ENCODE measurements around the gene UQCRHL.
A peak's percentile ranks its signal among the peaks of the same experiment; 100 is the strongest.
"Not testable (repeated sequence)": the region's sequence is repeated elsewhere in the genome, so short reads cannot be mapped to it uniquely, and the experiment has no call there.

Gene UQCRHL

DNA sequence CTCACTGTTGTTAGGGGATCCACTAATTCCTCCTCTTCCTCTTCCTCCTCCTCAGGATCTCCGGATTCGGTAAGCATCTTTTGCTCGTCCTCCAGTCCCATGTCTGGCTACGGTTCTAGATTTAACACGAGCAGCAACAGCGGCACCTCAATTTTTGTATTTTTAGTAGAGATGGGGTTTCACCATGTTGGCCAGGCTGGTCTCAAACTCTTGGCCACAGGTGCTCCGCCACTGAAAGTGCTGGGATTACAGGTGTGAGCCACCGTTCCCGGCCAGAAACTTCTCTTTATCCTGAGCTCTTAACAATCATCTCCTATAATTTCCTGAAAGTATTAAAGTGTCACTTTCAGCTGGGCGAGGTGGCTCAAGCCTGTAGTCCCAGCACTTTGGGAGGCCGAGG, at the start of gene UQCRHL:
TSS of gene UQCRHL (minus strand) at position 101 of the 400 bp plus-strand sequence. CDS start at position 101, 0 bp downstream.
- not testable (repeated sequence) for DNase-seq

DNA sequence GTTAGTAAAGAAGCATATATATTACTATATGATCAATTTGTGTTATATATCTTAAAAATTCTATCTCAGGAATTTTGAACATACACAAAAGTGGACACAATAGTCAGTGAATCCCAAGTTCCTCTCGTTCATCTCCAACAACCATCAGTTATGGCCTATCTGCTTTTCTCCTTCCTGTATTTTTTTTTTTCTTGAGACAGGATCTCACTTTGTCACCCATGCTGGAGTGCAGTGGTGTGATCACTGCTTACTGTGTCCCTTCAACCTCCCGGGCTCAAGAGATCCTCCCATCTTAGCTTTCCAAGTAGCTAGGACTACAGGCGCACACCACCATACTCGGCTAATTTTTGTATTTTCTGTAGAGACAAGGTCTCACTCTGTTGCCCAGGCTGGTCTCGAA, 49.4 kb upstream of the UQCRHL start:
- no peak for DNase-seq

DNA sequence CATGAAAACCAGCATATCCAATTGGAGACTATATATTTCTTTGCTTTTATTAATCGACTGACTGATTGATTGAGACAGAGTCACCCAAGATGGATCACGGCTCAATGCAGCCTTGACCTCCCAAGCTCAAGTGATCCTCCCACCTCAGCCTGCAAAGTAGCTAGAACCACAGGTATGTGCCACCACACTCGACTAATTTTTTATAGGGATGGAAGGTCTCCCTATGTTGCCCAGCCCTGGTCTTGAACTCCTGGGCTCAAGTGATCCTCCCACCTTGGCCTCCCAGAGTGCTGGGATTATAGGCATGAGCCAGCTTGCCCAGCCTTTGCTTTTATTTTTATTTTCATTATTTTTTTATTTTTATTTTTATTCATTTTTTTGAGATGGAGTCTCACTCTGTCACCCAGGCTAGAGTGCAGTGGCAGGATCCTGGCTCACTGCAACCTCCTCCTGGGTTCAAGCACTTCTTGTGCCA, 45.4 kb upstream of the UQCRHL start:
- DNase-seq = no peak

DNA sequence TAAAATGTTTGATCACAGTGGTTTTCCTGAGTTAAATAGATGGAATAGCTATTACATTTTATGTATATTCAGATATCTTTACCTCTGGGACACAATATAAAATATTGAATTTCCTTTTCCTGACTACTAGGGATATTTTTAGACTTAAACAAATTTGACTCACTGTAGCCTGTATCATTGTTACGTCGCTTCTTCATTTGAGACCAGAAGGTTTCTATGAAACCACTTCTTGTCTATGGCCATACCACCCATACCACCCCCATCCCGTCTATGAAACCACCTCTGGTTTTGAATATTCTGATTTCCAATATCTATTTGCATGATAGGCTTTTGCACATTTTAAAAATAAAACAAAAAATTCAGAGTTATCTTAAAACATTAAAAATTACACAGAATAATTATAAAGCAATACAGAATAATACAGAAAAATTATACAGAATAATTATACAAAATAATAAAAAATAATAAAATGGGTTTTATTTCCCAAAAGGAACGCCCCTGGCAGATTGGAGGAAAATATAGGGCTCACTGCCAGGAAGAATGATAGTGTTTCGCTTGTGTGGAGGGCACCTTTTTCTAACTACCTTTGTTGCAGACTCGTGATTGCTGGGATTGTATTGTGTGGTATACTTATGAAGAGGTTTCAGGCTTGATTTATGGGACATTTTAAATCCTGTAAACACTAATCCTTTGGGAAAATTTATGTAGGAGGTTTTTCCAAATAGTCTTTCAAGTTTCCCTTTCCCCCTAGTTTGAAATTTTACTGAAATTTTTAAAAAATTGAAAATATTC, 44.8 kb upstream of the UQCRHL start:
- no peak for DNase-seq

DNA sequence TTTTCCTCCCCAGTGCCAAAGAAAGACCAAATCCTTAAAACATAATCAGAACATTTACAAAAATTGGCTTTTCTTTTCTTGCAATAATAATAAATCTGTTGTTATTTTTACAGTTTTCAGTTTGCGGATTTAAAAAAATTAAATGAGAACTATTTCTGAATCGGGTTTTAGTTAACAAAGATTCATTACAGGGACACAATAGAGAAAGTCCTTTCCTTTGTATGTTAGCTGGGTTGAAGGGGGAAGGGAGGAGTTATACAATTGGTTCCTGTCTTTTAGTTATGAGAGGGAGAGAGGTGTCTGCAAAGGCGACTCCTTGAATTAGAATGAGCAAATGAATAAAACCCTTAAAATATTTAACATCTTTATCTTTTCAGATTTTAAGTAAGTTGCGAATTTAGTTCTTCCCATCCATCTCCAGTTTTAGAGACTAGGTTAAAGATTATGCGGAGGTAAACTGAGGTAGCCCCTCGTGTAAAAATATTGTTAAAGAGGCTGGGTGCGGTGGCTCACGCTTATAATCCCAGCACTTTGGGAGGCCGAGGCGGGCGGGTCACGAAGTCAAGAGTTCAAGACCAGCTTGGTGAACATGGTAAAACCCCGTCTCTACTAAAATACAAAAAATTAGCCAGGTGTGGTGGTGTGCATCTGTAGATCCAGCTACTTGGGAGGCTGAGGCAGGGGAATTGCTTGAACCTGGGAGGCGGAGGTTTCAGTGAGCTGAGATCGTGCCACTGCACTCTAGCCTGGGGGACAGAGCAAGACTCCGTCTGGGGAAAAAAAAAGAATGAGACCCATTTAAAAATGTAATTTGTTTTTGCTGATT, 44.0 kb upstream of the UQCRHL start:
- no peak for DNase-seq

DNA sequence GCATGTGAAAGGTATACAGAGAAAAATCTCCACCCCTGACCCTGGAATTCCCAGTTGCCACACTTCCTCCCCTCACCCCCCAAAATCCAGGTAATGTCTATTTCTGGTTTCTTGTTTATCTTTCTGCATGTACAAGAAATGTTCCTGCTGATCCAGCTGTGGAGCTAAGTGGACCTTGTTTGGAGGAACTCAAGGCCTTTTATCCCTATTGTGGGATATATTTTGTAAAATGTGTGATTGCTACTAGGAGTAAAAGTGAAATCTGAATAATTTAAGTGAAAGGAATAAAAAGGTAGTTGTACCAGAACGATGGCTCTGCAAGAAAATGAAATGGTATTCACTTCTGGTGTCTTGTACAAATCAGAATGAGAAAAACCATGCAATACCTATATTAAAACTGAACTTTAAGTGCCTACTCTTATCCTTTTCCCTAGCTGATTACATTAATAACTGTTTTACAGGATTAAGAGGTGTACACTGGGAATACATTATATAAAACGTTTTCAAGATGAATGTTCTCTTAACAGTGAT, 43.1 kb upstream of the UQCRHL start:
- DNase-seq = no peak

DNA sequence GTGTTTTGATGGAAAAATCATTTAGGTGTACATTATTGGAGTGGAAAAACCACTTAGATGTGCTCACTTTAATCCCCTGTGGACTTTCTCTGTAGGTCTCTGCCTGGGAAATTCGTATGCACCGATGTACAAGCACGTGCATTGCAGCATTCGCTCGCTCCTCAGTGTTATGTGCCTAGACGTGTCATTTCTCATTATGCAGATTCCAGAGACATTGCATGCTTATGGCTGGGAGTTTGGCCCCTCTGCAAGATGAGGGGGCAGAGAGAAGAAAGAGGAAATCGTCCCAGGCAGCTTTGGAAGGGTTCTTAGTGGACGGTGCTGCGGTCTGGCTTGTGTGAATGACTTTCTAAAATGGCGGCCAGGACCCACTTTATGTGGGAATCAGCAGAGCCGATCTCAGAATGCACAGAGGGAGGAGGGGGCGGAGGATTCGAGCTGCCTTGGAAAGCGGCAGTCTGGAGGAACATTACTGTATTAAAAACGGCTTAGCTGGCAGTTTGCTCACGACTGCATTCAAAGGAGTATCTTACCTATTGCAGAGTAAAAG, 42.4 kb upstream of the UQCRHL start:
- DNase-seq = peak; percentile 35

DNA sequence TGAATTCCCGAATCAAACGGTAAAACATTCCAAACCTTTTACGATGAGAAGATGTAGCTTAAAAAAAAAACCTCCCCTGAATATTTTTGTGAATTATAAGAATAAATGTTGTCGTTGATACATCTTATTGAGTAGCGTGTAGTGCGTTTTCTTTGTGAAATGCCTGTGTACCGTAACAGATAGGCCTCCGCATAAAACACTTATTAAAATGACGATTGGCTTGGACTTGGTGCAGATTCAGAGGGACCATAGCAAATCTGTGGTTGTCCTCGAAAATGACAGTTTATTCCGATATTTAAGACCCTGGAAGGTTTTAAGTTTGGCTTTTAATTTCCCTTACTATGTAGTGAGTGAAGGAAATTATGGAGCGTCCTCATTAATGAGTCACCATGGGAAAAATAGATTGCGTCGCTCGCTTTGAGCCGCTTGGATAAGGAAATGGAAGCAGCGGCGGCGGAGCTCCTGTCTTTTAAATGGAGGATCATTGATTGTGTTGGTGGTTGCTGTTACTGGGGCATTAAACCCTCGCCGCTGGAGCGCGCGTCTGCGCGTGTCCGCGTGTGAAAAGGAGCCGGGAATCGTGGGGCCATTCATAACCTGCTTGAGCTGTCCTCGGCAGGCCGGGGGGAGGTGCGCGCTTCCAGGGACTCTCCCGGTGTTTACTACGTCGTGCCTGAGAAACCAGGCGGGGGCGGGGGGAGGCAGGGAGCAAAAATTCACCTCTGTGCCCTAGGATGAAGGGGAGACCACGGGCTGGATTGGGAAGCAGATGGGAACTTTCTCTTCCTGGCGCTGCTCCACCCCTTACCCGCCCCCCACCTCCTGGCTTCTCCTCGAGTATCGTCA, 41.7 kb upstream of the UQCRHL start:
- DNase-seq = peak; percentile 65

DNA sequence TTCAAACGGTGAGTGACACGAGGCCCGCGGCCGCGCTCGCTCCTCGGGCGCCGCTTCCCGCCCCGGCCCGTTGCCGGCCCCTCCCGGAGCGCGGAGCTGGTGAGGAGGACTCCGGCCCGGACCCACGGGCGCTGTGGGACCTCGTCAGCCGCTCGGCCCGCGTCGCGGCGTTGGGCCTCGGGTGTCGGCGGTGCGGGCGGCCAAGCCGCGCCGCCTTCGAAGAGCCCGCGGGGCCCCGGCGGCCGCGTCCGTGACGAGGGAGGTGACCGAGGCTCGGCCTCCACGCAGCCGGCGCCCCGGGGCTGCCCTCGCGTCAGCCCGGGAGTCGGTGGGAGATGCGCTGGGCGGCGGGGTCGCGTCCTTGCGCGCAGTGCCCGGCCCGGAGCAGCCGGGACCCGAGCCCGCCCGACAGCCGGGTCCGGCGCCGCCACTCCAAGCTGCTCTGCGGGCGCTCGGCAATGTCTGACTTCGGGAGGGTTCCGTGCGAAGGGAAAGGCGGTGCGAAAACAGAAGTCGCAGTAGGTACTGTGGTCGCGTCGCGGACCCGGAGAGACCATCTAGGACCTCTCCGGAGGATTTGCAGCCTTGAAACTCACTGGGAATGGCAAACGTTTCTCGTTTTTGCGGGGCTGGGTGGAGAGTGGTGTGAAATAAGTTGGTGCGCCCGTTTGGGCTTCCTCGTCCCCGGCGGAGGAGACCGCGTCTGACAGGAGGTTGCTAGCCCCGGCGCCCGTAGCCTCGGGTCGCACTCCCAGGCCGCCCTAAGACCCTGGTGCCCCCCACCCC, 40.9 kb upstream of the UQCRHL start:
- DNase-seq = no peak

DNA sequence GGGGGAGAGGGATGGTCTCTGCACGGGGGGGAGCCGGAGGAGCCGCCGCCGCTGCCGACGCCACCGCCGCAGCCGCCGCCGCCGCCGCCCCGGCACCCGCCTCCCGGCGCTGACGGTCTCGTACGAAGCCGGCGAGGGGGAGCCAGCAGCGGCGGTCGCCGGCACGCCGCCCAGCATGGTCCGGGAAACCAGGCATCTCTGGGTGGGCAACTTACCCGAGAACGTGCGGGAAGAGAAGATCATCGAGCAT, 40.4 kb upstream of the UQCRHL start:
- no peak for DNase-seq

DNA sequence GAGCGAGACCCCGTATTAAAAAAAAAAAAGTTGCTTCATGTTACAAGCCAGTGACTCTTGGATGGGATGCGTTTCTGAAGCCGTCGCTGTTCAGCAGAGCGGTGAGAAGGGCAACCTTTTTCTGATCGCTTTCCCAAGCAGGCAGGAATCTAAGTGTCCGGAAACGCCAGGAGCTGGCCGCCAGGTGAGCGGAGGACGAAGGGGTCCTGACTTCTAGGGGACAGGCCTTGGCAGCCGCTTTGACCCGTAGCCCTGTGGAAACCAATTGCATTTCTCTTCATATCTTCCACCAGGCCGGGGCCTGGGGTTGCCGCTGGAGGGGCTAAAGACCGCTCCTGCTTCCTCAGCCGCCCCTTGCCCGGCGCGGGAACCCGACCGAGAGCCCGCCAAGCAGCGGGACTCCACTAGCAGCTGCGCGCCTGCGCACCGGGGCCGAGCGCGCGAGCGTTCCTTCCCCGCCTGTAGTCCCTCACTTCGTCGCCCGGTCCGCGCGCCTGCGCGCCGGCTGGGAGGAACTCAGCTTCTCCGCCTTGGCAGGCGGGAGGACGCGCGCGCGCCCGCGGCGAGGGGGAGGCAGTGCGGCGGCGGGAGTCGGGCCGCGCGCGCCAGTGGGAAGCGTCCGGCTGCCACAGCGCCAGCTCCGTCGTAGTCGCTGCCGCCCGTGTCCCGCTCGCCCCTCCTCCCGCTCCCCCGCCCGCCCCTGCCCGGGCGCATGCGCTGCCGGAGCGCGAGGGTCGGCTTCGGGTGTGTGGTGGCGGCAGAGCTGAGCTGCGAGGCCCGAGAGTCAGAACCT, 39.8 kb upstream of the UQCRHL start, which contains the start of gene SPEN:
TSS of gene SPEN (plus strand) at position 608 of the 793 bp plus-strand sequence. CDS start 361 bp downstream, outside the sequence.
- peak; percentile 87 for DNase-seq

DNA sequence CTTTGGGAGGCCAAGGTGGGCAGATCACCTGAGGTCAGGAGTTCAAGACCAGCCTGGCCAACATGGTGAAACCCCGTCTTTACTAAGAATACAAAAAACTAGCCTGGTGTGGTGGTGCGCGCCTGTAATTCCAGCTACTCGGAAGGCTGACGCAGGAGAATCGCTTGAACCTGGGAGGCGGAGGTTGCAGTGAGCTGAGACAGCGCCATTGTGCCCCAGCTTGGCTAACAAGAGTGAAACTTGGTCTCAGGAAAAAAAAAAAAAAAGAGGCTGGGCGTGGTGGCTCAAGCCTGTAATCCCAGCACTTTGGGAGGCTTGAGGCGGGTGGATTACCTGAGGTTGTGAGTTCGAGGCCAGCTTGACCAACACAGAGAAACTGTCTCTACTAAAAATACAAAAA, 38.6 kb upstream of the UQCRHL start:
- not testable (repeated sequence) for DNase-seq

DNA sequence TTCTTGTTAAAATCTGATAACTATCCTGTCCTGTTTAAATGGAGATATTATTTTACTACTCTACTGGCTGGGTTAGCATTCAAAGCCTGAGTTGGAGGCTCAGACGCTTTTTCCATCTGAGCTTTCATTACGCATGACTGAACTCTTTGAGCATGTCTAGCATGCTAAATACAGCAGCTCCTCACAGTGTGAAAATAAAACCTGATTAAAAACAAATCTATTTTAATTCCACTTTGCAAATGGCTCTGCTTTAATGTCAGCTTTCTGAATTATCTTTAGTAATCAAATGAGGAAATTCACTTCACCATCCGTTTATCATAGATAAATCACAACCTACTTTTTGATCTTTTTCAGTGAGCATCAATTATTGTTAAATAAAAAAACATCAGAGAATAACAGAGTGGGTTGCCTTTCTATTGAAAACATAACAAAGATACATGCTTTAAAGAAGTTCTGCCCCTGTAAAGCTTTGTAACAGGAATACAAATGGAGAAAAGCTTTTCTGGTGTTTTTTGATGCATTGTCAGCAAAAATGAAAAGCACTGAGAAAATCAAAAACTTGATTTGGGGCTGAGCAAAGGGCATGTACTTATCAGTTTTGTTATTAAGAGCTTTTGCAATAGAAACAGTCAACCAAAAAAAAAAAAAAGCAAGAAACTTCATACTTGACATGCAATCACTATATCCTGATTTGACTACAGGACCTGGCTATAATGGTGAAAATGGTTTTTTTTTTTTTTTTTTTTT, 36.5 kb upstream of the UQCRHL start:
- no peak for DNase-seq

DNA sequence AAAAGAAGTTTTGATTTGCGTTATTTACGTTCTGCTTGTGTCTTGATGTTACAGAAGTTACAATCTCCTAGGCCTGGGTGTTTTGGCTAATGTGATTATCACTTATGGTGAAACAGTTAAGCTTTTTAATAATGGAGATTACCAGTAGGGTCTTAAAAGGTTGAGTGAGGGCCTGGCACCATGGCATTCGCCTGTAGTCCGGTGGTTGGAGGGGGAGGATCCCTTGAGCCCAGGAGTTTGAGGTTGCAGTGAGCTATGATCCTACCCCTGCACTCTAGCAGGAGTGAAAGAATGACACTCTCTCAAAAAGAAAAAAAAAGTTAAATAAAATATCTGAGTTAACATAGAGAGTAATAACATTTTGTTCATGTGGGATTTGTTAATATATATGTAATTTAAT, 31.3 kb upstream of the UQCRHL start:
- DNase-seq = no peak

DNA sequence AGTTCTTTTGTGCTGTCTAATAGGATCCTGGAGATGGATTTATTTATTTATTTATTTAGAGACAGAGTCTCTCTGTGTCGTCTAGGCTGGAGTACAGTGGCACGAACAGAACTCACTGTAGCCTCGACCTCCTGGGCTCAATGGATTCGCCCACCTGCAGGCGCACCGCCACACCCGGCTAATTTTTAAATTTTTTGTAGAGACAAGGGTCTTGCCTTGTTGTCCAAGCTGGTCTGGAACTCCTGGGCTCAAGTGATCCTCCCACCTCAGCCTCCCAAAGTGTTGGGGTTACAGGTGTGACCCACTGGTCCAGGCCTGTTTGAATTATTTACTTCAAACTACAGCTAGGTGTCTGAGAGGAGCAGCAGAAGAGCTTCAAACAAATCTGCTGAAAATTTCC, 30.5 kb upstream of the UQCRHL start:
- DNase-seq = no peak

DNA sequence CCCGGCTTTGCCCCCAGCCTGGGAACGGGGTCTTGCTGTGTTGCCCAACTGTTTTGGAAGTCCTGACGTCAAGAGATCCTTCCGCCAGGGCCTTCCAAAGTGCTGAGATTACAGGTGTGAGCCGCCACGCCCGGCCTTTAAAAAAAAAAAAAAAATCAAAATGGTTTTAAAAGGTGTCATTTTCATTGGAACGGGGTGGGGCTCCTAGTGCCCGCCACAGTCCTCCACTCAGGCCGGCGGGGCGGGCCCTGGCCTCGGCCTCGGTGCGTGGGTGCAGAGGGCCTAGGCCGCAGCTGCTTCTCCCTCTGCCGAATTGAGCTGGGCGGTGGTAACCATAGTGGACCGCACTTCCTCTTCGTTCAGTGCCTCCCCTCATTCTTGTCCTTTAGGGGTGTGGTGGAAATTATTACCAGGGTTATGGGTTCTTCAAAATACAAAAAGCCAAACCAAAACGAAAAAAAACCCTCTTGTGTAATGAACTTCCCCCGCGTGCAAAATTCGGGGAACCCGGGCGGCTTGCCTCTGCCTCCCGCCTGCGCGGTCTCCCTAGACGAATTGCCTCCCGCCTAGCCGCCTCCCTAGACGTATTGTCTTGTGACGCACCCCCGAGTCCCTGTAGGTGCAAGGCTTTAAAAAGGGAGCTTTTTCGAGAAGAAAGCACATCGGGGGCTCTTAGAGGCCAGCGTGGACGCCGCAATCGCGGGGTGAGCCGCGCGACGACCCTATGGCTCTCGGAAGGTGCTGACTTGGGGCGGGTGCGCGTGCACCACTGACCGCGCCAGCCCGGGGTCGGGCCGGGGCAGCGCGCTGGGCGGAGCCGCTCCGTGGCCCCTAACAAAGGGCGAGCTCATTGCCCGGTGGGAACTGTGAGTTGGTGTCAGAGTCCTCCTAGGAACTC, 29.6 kb upstream of the UQCRHL start:
- DNase-seq = no peak

DNA sequence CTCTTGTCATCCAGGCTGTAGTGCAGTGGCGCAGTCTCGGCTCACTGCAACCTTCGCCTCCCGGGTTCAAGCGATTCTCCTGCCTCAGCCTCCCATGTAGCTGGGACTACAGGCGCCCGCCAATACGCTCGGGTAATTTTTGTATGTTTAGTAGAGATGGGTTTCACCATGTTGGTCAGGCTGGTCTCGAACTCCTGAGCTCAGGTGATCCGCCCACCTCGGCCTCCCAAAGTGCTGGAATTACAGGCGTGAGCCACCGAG, 29.0 kb upstream of the UQCRHL start:
- not testable (repeated sequence) for DNase-seq

DNA sequence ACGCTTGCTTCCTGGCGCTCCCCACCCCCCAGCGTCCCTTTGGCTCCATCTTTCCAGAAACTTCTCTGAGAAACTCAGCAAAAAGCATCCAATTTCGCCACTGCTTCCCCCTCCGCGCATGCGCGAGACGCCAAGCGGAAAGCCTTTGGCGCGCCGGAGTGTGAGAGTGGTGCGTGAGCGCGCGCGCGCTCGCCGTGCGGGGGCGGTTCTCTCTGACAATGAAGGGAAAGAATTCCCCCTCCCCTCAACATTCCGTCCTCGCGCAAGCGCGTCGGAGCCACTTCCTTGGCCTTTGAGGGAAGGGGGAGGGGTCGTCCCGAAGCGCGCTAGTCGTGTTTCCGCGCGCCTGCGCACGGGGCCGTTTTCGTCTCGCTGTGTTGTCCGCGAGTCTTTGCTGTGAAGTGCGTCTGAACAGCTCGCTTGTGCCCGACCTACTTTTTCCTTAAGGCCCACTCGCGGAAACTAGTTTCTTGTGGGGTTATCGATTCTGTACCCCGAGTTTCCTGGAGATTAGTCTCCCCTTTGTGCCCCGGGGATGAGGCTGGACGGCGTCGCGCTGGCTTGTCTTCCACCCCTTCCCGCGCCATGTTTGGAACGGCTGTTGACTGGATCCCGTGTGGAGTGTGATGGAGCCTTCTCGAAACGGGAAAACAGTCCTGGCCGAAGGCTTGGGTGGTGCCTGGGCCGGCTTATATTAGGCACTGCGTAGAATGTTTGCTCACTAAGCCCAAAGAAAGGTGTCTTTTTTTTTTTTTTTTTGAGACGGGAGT, 28.5 kb upstream of the UQCRHL start:
- peak; percentile 93 for DNase-seq

All from NCI-H1417 treated with DMSO at 0.1 percent for 48 hours (cell line).